Mesendoderm (in vitro differentiated cells): ENCODE measurements around the gene PRDM15.

ENCODE experiments used
- DNase-seq: peaks from one replicate; pipeline ENCODE4 v3.0.0; 2013
- H2AK5ac ChIP-seq: 2 replicates; pipeline ENCODE4 v1.6.1; 2013; ENCODE audit warnings: low read length, inconsistent platforms
- H2BK120ac ChIP-seq: 2 replicates; pipeline ENCODE4 v1.6.1; 2013; ENCODE audit warnings: low read depth, mild to moderate bottlenecking, low read length, moderate library complexity, mixed read lengths
- H2BK15ac ChIP-seq: replicated peaks from 2 replicates; pipeline ENCODE4 v1.6.1; 2013; ENCODE audit warnings: low read depth, mild to moderate bottlenecking, moderate library complexity
- H2BK5ac ChIP-seq: 2 replicates; pipeline ENCODE4 v1.6.1; 2013; ENCODE audit warnings: low read length, inconsistent platforms
- H3K18ac ChIP-seq: 2 replicates; pipeline ENCODE4 v1.6.1; 2013; ENCODE audit warnings: mild to moderate bottlenecking, low read length, mixed read lengths
- H3K23ac ChIP-seq: one replicate; pipeline ENCODE4 v1.6.1; 2013; ENCODE audit warnings: low read length
- H3K27ac ChIP-seq: 2 replicates; pipeline ENCODE4 v1.5.1; 2013; ENCODE audit warnings: low read depth, mild to moderate bottlenecking, inconsistent platforms, low read length, moderate library complexity
- H3K27me3 ChIP-seq: 2 replicates; pipeline ENCODE4 v1.6.1; 2013; ENCODE audit warnings: low read length, control low read depth, mild to moderate bottlenecking, inconsistent platforms; ENCODE audit not compliant: insufficient read depth, poor library complexity
- H3K36me3 ChIP-seq: 2 replicates; pipeline ENCODE4 v1.6.1; 2013; ENCODE audit warnings: low read length, inconsistent platforms; ENCODE audit not compliant: control insufficient read depth, insufficient read depth
- H3K4ac ChIP-seq: one replicate; pipeline ENCODE4 v1.6.1; 2013; ENCODE audit warnings: low read depth, mild to moderate bottlenecking, low read length, moderate library complexity
- H3K4me1 ChIP-seq: 2 replicates; pipeline ENCODE4 v1.6.1; 2013; ENCODE audit warnings: low read depth, low read length, inconsistent platforms; ENCODE audit not compliant: control insufficient read depth
- H3K4me2 ChIP-seq: 2 replicates; pipeline ENCODE4 v1.6.1; 2013; ENCODE audit warnings: low read length
- H3K4me3 ChIP-seq: 2 replicates; pipeline ENCODE4 v1.5.1; 2013; ENCODE audit warnings: mild to moderate bottlenecking, low read length
- H3K56ac ChIP-seq: one replicate; pipeline ENCODE4 v1.6.1; 2013; ENCODE audit warnings: low read length
- H3K79me1 ChIP-seq: 2 replicates; pipeline ENCODE4 v1.6.1; 2013; ENCODE audit warnings: low read length, inconsistent platforms
- H3K79me2 ChIP-seq: 2 replicates; pipeline ENCODE4 v1.6.1; 2013; ENCODE audit warnings: mild to moderate bottlenecking, low read length; ENCODE audit not compliant: control insufficient read depth, insufficient read depth
- H3K9ac ChIP-seq: 2 replicates; pipeline ENCODE4 v1.6.1; 2013; ENCODE audit warnings: low read length, inconsistent platforms
- H4K5ac ChIP-seq: one replicate; pipeline ENCODE4 v1.6.1; 2013; ENCODE audit warnings: low read length
- H4K8ac ChIP-seq: one replicate; pipeline ENCODE4 v1.6.1; 2013; ENCODE audit warnings: low read depth, mild to moderate bottlenecking, control low read depth, low read length, moderate library complexity
- WGBS: extraction: QIAGEN DNeasy Blood & Tissue Kit; methylation state at CpG from one replicate; pipeline ENCODE4 v1.1.7; 2013; ENCODE audit warnings: low lambda C conversion rate, missing lambda C conversion rate; ENCODE audit not compliant: insufficient coverage; ENCODE audit errors: extremely low coverage; 5-methylcytosine and 5-hydroxymethylcytosine counted together

Gene PRDM15

GRCh38 chr21:41868062-41868710, 11.0 kb downstream of the PRDM15 start:
- no peak overlapping the region for H3K4me3 ChIP-seq

GRCh38 chr21:41867313-41867712, 11.8 kb downstream of the PRDM15 start:
- no peak for DNase-seq
- Histone ChIP-seq H4K5ac (no peak overlapping the region), H3K79me2 (peaks cover 3% of the 10 kb centered on the region), H2BK120ac (no peak overlapping the region), H3K4me3 (no peak overlapping the region), H3K36me3 (no peaks in the 10 kb centered on the region), H2BK15ac (no peak overlapping the region), H2BK5ac (no peak overlapping the region), H4K8ac (no peak overlapping the region), H3K23ac (no peak overlapping the region), H3K18ac (no peak overlapping the region), H3K27ac (no peak overlapping the region), H3K56ac (no peak overlapping the region), H3K4me1 (peaks cover 2% of the 10 kb centered on the region), H2AK5ac (no peak overlapping the region), H3K4ac (no peak overlapping the region), H3K9ac (no peak overlapping the region), H3K27me3 (no peaks in the 10 kb centered on the region), H3K4me2 (no peak overlapping the region), H3K79me1 (peaks cover 8% of the 10 kb centered on the region)
- no CpG with 5 or more reads among the region's 8 CpGs for WGBS

More at GRCh38 chr21:41868062-41868710, 11.0 kb downstream of the PRDM15 start:
- Histone ChIP-seq H4K5ac (no peak overlapping the region), H3K4me2 (no peak overlapping the region), H3K27me3 (no peaks in the 10 kb centered on the region), H3K4me1 (peaks cover 2% of the 10 kb centered on the region), H3K9ac (no peak overlapping the region), H3K56ac (no peak overlapping the region), H3K79me1 (peaks cover 12% of the 10 kb centered on the region), H3K36me3 (no peaks in the 10 kb centered on the region), H4K8ac (no peak overlapping the region), H3K23ac (no peak overlapping the region), H3K4ac (no peak overlapping the region), H3K18ac (no peak overlapping the region), H2BK15ac (no peak overlapping the region), H2AK5ac (no peak overlapping the region), H2BK5ac (no peak overlapping the region), H3K79me2 (peaks cover 3% of the 10 kb centered on the region), H3K27ac (no peak overlapping the region), H2BK120ac (no peak overlapping the region)
- no peak for DNase-seq
- no CpG with 5 or more reads among the region's 10 CpGs for WGBS

- no peak overlapping the region for H3K4me2 ChIP-seq
- DNase-seq = no peak
- no peak overlapping the region for H3K23ac ChIP-seq
- no peak overlapping the region for H2BK5ac ChIP-seq
- H3K27me3 ChIP-seq = no peaks in the 10 kb centered on the region
- H4K5ac ChIP-seq = no peak overlapping the region
- no peaks in the 10 kb centered on the region for H3K36me3 ChIP-seq
- H3K9ac ChIP-seq = no peak overlapping the region
- WGBS = no CpG with 5 or more reads among the region's 11 CpGs
- H3K18ac ChIP-seq = no peak overlapping the region
- no peak overlapping the region for H3K56ac ChIP-seq
- no peak overlapping the region for H2BK15ac ChIP-seq
- no peak overlapping the region for H4K8ac ChIP-seq
- H3K79me1 ChIP-seq = peaks cover 6% of the 10 kb centered on the region
- H2BK120ac ChIP-seq = no peak overlapping the region
- H3K4ac ChIP-seq = no peak overlapping the region
- no peak overlapping the region for H3K27ac ChIP-seq
- peaks cover 3% of the 10 kb centered on the region for H3K79me2 ChIP-seq
- H2AK5ac ChIP-seq = no peak overlapping the region
- peaks cover 2% of the 10 kb centered on the region for H3K4me1 ChIP-seq
- H3K4me3 ChIP-seq = no peak overlapping the region
Observed at GRCh38 chr21:41866274-41866809, 12.8 kb downstream of the PRDM15 start.

GRCh38 chr21:41865002-41865777, 14.0 kb downstream of the PRDM15 start:
- DNase-seq = peak; percentile 15
- H3K79me1 ChIP-seq = peaks cover 6% of the 10 kb centered on the region
- no peak overlapping the region for H3K4me2 ChIP-seq
- peaks cover 3% of the 10 kb centered on the region for H3K79me2 ChIP-seq
- H4K8ac ChIP-seq = no peak overlapping the region
- H2BK5ac ChIP-seq = no peak overlapping the region
- no peak overlapping the region for H3K9ac ChIP-seq
- no peaks in the 10 kb centered on the region for H3K36me3 ChIP-seq
- H3K18ac ChIP-seq = no peak overlapping the region
- no CpG with 5 or more reads among the region's 15 CpGs for WGBS
- no peak overlapping the region for H2AK5ac ChIP-seq
- no peak overlapping the region for H3K4me3 ChIP-seq
- H4K5ac ChIP-seq = no peak overlapping the region
- no peaks in the 10 kb centered on the region for H3K27me3 ChIP-seq
- H3K23ac ChIP-seq = peak overlapping the region; percentile 24
- H3K4me1 ChIP-seq = peaks cover 2% of the 10 kb centered on the region
- H2BK120ac ChIP-seq = no peak overlapping the region
- H2BK15ac ChIP-seq = no peak overlapping the region
- H3K4ac ChIP-seq = no peak overlapping the region
- no peak overlapping the region for H3K27ac ChIP-seq
- no peak overlapping the region for H3K56ac ChIP-seq

GRCh38 chr21:41864311-41865001, 14.7 kb downstream of the PRDM15 start:
- Histone ChIP-seq H3K4me2 (no peak overlapping the region), H3K36me3 (no peaks in the 10 kb centered on the region), H3K4me1 (peaks cover 2% of the 10 kb centered on the region), H2BK5ac (no peak overlapping the region), H3K4ac (no peak overlapping the region), H2BK15ac (no peak overlapping the region), H4K5ac (no peak overlapping the region), H4K8ac (no peak overlapping the region), H3K79me2 (peaks cover 3% of the 10 kb centered on the region), H3K27me3 (no peaks in the 10 kb centered on the region), H2BK120ac (no peak overlapping the region), H3K23ac (no peak overlapping the region), H2AK5ac (no peak overlapping the region), H3K18ac (no peak overlapping the region), H3K27ac (no peak overlapping the region), H3K4me3 (no peak overlapping the region), H3K79me1 (peaks cover 6% of the 10 kb centered on the region), H3K56ac (no peak overlapping the region), H3K9ac (no peak overlapping the region)
- DNase-seq = no peak
- WGBS = no CpG with 5 or more reads among the region's 10 CpGs
